ENCODE results near the gene CACNA2D3.

- no peak for TF ChIP-seq CTCF (conservative IDR thresholded peaks at IDR 0.05)
- TF ChIP-seq EZH2 (IDR thresholded peaks at IDR 0.05; ENCODE audit: low read depth): no peak
These were observed 814.2 kb downstream of the CACNA2D3 start for GRCh38 chr3:54936561-54936960.

All from PC-9 (cell line).